GM18520 (cell line): ENCODE results near the gene RNF11.
A peak's percentile ranks its signal among the peaks of the same experiment; 100 is the strongest.
"Not testable (repeated sequence)": the region's sequence is repeated elsewhere in the genome, so short reads cannot be mapped to it uniquely, and the experiment has no call there.

Experiments used
- ATAC-seq: cut with Tn5 transposase; IDR thresholded peaks from one replicate; pipeline ENCODE4 v1.9.1; 2021; ENCODE audit not compliant: unreplicated experiment

RNF11 gene

GRCh38 chr1:51227231-51227960, 8.7 kb upstream of the RNF11 start:
- not testable (repeated sequence) for ATAC-seq

- ATAC-seq = not testable (repeated sequence)
Measured at GRCh38 chr1:51228471-51228870, 7.6 kb upstream of the RNF11 start.

GRCh38 chr1:51230501-51231078, 5.5 kb upstream of the RNF11 start:
- no peak for ATAC-seq

GRCh38 chr1:51231120-51231519, 5.0 kb upstream of the RNF11 start:
- no peak for ATAC-seq

- ATAC-seq = no peak
Measured at GRCh38 chr1:51231896-51232295, 4.2 kb upstream of the RNF11 start.

GRCh38 chr1:51234236-51234635, 1.8 kb upstream of the RNF11 start:
- not testable (repeated sequence) for ATAC-seq

GRCh38 chr1:51234721-51235425, 1.2 kb upstream of the RNF11 start:
- peak; percentile 56 for ATAC-seq

- ATAC-seq = no peak
Measured at GRCh38 chr1:51236531-51237350, 668 bp downstream of the RNF11 start.

- no peak for ATAC-seq
Measured at GRCh38 chr1:51237351-51238033, 1.4 kb downstream of the RNF11 start.

GRCh38 chr1:51238034-51238403, 1.9 kb downstream of the RNF11 start:
- no peak for ATAC-seq

- ATAC-seq = no peak
Measured at GRCh38 chr1:51240084-51240483, 4.0 kb downstream of the RNF11 start.

GRCh38 chr1:51241119-51241518, 5.0 kb downstream of the RNF11 start:
- ATAC-seq = no peak

GRCh38 chr1:51242546-51242945, 6.5 kb downstream of the RNF11 start:
- ATAC-seq = no peak

GRCh38 chr1:51247022-51247421, 10.9 kb downstream of the RNF11 start:
- no peak for ATAC-seq

- ATAC-seq = no peak
Measured at GRCh38 chr1:51247499-51247898, 11.4 kb downstream of the RNF11 start.

GRCh38 chr1:51249445-51249844, 13.4 kb downstream of the RNF11 start:
- no peak for ATAC-seq

GRCh38 chr1:51250729-51251128, 14.7 kb downstream of the RNF11 start:
- ATAC-seq = not testable (repeated sequence)

- not testable (repeated sequence) for ATAC-seq
Measured at GRCh38 chr1:51251165-51251564, 15.1 kb downstream of the RNF11 start.

- no peak for ATAC-seq
Measured at GRCh38 chr1:51252366-51252765, 16.3 kb downstream of the RNF11 start.

GRCh38 chr1:51253691-51254090, 17.6 kb downstream of the RNF11 start:
- ATAC-seq = no peak

- ATAC-seq = no peak
Measured at GRCh38 chr1:51255331-51255730, 19.3 kb downstream of the RNF11 start.
